ENCODE results near the gene GRK5.
A peak's percentile ranks its signal among the peaks of the same experiment; 100 is the strongest.

The GRK5 gene

DNA sequence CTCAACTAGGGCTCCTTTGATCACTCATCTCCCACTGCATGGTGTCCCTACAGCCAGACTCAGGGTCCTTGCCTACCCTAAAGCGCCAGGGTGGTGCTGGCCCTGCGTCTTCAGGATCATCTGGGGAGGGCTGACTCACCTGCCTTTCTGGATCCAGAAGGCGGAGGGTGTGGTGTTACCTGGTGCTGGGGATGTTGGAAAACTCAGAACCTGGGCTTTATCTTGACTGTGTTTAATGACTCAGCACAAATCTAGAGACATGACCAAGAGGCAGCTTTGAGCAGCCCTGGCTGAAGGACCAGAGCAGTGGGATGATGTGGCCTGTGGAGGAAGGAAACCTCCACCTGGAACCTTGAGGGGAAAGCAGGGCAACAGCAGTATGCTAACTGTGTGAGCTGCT lies 96.5 kb downstream of the GRK5 start:
- H3K27ac Mint-ChIP-seq (ENCODE audit: low read depth): no peak overlapping the region
- H3K4me1 Mint-ChIP-seq: peaks cover 73% of the 10 kb centered on the region
- no peak overlapping the region for H3K4me3 Mint-ChIP-seq
- H3K36me3 Mint-ChIP-seq (ENCODE audit: insufficient read depth): peaks cover 18% of the 10 kb centered on the region
- no peaks in the 10 kb centered on the region for H3K9me3 Mint-ChIP-seq
- no peak for DNase-seq (ENCODE audit: low spot score in 2 of 2)
- ATAC-seq (replicated peaks; ENCODE audit: extremely low read depth, poor library complexity, severe bottlenecking): no peak
- H3K27me3 Mint-ChIP-seq: no peaks in the 10 kb centered on the region

DNA sequence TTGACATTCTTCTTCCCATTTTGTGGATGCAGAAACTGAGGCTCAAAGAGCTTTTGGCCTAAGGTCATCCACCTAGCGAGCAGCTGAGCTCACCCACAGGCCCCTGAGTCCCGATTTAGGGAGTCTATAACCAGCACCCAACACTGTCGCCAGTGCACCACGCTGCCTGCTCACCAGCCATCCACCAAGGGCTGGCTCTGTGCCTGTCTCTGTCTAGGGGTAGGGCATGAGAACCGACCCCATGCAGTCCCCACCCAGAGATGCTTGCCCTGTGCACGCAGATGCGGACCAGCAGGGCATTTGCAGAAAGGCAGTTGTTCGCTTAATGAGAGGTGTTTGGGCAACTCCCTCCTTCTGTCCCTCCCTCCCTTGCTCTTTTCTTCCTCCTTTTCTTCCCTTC lies 97.2 kb downstream of the GRK5 start:
- Mint-ChIP-seq H3K9me3 (no peaks in the 10 kb centered on the region), H3K36me3 (ENCODE audit: insufficient read depth) (peaks cover 18% of the 10 kb centered on the region), H3K27ac (ENCODE audit: low read depth) (peak overlapping the region; percentile 95), H3K27me3 (no peaks in the 10 kb centered on the region), H3K4me1 (peaks cover 72% of the 10 kb centered on the region), H3K4me3 (peak overlapping the region; percentile 83)
- ATAC-seq (replicated peaks; ENCODE audit: extremely low read depth, poor library complexity, severe bottlenecking): no peak
- no peak for DNase-seq (ENCODE audit: low spot score in 2 of 2)

DNA sequence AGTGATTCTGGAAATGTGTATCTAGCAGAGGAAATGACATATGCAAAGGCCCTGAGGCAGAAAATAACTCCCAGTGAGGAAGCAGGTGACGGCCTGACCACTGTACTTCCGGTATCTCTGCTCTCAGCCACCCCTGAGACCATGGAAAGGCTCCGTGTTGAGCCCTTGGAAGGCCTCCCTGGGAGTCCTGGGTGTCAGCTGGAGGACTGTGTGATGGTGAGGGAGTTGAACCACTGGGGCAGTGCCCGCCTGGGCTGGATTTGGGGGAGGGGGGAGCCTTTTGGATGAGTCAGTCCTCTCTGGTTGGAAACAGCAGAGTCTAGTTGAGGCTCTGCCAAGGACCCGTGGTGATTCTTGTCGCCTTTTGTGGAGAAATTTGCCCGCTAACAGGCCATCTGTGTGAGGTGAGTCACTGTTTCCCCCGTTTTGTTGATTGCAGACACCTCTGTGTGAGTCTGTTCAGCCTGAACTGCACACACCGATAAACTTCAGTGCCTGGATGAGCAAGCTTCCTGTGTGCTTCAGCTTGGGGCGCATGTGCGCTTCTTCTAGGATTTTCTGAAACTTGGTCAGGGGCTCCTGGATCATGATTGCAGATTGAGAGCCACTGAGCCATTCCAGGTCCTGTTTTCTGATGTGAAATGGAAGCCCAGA lies 98.6 kb downstream of the GRK5 start:
- Mint-ChIP-seq H3K36me3 (ENCODE audit: insufficient read depth) (peaks cover 18% of the 10 kb centered on the region), H3K4me1 (peaks cover 69% of the 10 kb centered on the region)

DNA sequence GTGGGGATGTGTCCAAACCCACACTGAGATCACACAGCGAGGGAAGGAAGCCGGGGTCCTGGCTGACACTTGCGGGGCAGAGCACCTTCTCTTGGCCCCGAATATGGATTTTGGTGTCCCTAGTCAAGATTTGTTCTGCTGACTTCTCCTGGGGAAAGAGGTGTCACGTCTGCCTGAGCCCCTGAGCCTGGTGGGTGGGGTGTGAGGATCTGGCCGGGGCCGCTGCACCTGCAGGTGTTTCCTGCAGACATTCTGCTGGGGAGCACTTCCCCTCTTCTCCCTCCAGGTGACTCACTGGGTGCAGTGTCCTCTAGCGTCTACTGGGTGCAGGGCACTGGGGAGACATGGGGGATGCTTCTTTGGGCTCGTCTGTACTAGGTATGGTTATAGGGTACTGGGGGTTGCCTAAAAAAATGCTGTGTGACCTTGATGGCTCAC lies 99.2 kb downstream of the GRK5 start:
- no peaks in the 10 kb centered on the region for H3K9me3 Mint-ChIP-seq
- DNase-seq (ENCODE audit: low spot score in 2 of 2) (peak; percentile 49 to 60), ATAC-seq (replicated peaks; ENCODE audit: extremely low read depth, poor library complexity, severe bottlenecking) (peak; percentile 80)
- H3K36me3 Mint-ChIP-seq (ENCODE audit: insufficient read depth): peaks cover 15% of the 10 kb centered on the region
- H3K4me1 Mint-ChIP-seq: peaks cover 68% of the 10 kb centered on the region
- H3K4me3 Mint-ChIP-seq: peak overlapping the region; percentile 83
- peak overlapping the region; percentile 95 for H3K27ac Mint-ChIP-seq (ENCODE audit: low read depth)
- no peaks in the 10 kb centered on the region for H3K27me3 Mint-ChIP-seq

More for the DNA sequence above, 98.6 kb downstream of the GRK5 start:
- Mint-ChIP-seq H3K9me3 (no peaks in the 10 kb centered on the region), H3K27me3 (no peaks in the 10 kb centered on the region), H3K4me3 (peak overlapping the region; percentile 83), H3K27ac (ENCODE audit: low read depth) (peak overlapping the region; percentile 95)
- DNase-seq (ENCODE audit: low spot score in 2 of 2) (peak; percentile 57 to 84), ATAC-seq (replicated peaks; ENCODE audit: extremely low read depth, poor library complexity, severe bottlenecking) (peak; percentile 87)

DNA sequence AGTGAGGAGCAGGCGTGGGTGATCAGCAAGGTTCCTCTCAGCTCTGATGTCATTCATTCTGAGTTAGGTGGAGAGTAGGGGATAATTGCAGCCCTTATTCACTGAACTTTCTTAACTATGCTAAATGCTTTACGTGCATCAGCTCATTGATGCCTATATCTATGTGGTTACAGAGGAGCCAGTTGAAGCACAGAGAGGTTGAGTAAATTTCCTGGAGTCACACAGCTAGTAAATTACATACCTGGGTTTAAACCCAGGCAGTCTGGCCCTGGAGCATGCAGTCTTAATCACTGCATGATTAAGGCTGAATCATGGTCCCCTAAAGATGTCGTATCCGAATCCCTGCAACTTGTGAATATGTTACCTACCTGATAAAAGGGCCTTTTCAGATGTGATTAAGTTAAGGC lies 99.6 kb downstream of the GRK5 start:
- Mint-ChIP-seq H3K27me3 (no peaks in the 10 kb centered on the region), H3K4me3 (peak overlapping the region; percentile 83), H3K4me1 (peaks cover 64% of the 10 kb centered on the region), H3K9me3 (no peaks in the 10 kb centered on the region), H3K36me3 (ENCODE audit: insufficient read depth) (peaks cover 16% of the 10 kb centered on the region), H3K27ac (ENCODE audit: low read depth) (peak overlapping the region; percentile 95)
- no peak for DNase-seq (ENCODE audit: low spot score in 2 of 2)
- ATAC-seq (replicated peaks; ENCODE audit: extremely low read depth, poor library complexity, severe bottlenecking): no peak

DNA sequence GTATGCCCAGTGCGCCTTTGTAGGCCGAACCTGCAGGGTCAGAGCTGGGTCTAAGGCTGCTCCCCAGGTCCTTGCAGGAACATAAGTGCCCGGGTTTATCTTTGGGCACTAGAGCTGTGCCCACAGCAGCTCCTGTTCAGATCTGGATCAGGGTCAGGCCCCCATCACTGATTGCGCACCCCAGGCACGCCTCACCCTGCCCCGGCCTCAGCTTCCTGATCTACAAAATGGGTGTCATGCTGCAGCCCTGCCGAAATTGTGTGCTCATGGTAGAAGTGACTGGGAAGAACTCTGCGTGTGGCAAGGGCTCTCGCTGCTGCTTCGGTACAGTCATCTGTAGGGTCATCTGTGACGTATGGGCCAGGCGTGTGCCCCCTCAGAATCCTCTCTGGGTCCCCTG lies 100.7 kb downstream of the GRK5 start:
- ATAC-seq (replicated peaks; ENCODE audit: extremely low read depth, poor library complexity, severe bottlenecking): no peak
- Mint-ChIP-seq H3K4me1 (peaks cover 63% of the 10 kb centered on the region), H3K4me3 (no peak overlapping the region), H3K27ac (ENCODE audit: low read depth) (no peak overlapping the region), H3K27me3 (no peaks in the 10 kb centered on the region), H3K9me3 (peaks cover 6% of the 10 kb centered on the region), H3K36me3 (ENCODE audit: insufficient read depth) (peaks cover 19% of the 10 kb centered on the region)
- no peak for DNase-seq (ENCODE audit: low spot score in 2 of 2)

DNA sequence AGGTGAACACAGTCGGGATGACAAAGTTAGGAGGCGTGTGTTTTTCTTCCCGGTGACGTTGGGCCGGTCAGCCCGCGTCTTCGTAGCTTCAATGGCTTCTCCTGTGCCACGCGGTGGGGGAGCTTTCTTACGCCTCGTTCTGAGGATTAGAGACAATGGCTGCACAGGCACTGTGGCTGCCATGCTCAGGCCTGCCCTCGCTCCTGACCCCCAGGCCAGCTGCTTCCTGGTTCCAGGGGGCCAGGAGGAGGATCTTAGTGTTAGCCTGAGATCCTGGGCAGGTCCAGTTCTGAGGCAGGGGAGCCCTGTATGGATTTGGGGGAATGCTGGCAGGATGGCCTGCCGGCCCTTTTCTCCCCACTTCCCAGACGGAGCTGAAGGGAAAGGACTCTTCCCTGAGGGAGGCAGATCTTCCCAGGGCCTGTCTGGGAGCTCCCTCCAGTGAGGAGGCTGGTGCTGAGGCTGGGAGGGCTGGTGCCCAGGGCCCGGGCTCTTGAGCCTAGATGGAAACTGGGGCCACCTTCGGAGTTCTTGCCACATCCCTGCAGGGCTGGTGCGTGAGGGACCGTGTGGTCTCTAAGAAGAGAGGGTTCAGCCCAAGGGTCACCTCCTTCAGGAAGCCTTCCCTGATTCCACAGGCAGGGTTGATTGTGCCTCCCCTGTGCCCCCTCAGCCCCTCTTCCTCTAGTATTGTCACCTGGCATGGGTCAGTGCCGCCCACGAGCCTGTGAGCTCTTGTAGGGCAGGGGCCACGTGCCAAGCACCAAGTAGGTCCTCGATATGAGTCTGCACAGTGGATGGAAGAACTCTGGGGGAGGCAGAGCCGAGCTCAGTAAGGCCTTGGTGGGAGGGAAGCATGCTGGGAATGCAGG lies 101.4 kb downstream of the GRK5 start:
- no peak overlapping the region for H3K4me3 Mint-ChIP-seq
- ATAC-seq (replicated peaks; ENCODE audit: extremely low read depth, poor library complexity, severe bottlenecking) (no peak), DNase-seq (ENCODE audit: low spot score in 2 of 2) (no peak)
- H3K27me3 Mint-ChIP-seq: no peaks in the 10 kb centered on the region
- H3K27ac Mint-ChIP-seq (ENCODE audit: low read depth): no peak overlapping the region
- H3K4me1 Mint-ChIP-seq: peaks cover 64% of the 10 kb centered on the region
- peaks cover 6% of the 10 kb centered on the region for H3K9me3 Mint-ChIP-seq
- peaks cover 21% of the 10 kb centered on the region for H3K36me3 Mint-ChIP-seq (ENCODE audit: insufficient read depth)

DNA sequence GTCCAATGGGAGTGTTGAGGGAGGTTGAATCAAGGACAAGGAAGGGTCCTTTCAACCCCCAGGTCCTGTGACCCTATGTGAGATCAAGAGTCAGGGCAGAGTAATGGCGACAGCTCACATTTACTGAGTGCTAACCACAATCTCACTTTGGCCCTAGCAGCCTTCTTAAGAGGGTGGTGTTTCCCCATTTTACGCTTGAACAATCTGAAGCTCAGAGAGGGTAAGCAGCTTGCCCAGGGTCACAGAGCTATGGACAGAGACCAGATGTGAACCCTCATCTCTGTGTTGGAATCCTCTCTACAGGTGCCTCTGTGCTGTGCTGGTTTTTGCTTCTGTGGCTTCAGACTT lies 102.0 kb downstream of the GRK5 start:
- H3K27ac Mint-ChIP-seq (ENCODE audit: low read depth): no peak overlapping the region
- H3K4me1 Mint-ChIP-seq: peaks cover 63% of the 10 kb centered on the region
- H3K27me3 Mint-ChIP-seq: no peaks in the 10 kb centered on the region
- H3K9me3 Mint-ChIP-seq: peaks cover 6% of the 10 kb centered on the region
- DNase-seq (ENCODE audit: low spot score in 2 of 2): no peak
- ATAC-seq (replicated peaks; ENCODE audit: extremely low read depth, poor library complexity, severe bottlenecking): no peak
- peaks cover 23% of the 10 kb centered on the region for H3K36me3 Mint-ChIP-seq (ENCODE audit: insufficient read depth)
- no peak overlapping the region for H3K4me3 Mint-ChIP-seq

DNA sequence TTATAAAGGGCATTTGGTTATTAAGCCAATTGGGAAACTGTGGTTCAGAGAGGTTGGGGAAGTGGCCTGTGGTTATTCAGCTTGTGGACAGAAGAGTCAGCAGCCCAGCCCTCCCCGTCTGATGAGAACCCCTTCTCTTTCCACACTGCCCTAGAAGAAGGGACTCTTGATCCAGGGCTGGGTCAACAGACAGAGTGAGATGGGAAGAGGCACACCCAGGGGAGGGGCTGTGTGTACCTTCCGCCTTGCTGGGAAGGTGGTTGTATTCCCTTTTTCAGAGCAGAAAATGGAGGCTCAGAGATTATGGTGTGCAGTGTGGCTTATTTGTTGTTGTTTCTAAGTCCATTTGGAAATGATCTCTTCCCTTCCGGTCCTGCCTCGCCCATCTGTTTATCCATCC lies 103.4 kb downstream of the GRK5 start:
- Mint-ChIP-seq H3K4me3 (no peak overlapping the region), H3K27me3 (no peaks in the 10 kb centered on the region), H3K9me3 (peaks cover 6% of the 10 kb centered on the region), H3K27ac (ENCODE audit: low read depth) (no peak overlapping the region), H3K4me1 (peaks cover 63% of the 10 kb centered on the region), H3K36me3 (ENCODE audit: insufficient read depth) (peaks cover 21% of the 10 kb centered on the region)
- ATAC-seq (replicated peaks; ENCODE audit: extremely low read depth, poor library complexity, severe bottlenecking) (no peak), DNase-seq (ENCODE audit: low spot score in 2 of 2) (no peak)

DNA sequence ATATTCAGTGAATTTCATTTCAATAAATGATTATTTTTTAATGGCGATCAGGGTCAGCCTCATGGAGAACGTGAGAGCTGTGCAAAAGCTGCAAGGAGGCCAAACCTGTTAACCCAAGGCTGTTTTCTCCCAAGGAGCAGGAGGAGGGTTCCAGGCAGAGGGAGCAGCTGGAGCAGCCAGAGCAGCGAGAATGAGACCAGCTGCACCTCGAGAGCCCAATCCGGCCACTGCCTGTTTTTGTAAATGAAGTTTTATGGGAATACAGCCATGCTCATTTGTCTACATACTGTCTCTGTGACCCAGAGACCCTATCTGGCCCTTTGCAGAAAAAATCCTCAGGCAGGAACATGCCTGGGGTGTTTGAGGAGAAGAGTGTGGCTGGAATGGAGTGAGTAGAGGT lies 104.9 kb downstream of the GRK5 start:
- Mint-ChIP-seq H3K27ac (ENCODE audit: low read depth) (peak overlapping the region; percentile 38), H3K4me1 (peaks cover 51% of the 10 kb centered on the region), H3K4me3 (no peak overlapping the region), H3K9me3 (peaks cover 6% of the 10 kb centered on the region), H3K27me3 (no peaks in the 10 kb centered on the region), H3K36me3 (ENCODE audit: insufficient read depth) (peaks cover 13% of the 10 kb centered on the region)
- ATAC-seq (replicated peaks; ENCODE audit: extremely low read depth, poor library complexity, severe bottlenecking) (no peak), DNase-seq (ENCODE audit: low spot score in 2 of 2) (no peak)

DNA sequence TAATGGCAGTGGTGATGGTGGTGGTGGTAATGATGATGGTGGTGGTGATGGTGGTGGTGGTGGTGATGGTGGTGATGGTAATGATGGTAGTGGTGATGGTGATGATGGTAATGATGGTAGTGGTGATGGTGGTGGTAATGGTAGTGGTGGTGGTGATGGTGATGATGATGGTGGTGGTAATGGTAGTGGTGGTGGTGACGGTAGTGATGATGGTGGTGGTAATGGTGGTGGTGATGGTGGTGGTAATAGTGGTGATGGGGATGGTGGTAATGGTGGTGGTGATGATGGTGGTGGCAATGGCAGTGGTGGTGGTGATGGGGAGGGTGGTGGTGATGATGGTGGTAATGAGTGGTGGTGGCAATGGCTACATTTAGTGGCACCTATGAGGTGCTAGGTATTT lies 105.7 kb downstream of the GRK5 start:
- H3K4me3 Mint-ChIP-seq: peak overlapping the region; percentile 2
- no peak for DNase-seq (ENCODE audit: low spot score in 2 of 2)
- H3K27me3 Mint-ChIP-seq: no peaks in the 10 kb centered on the region
- H3K27ac Mint-ChIP-seq (ENCODE audit: low read depth): peak overlapping the region; percentile 38
- H3K4me1 Mint-ChIP-seq: peaks cover 48% of the 10 kb centered on the region
- no peak for ATAC-seq (replicated peaks; ENCODE audit: extremely low read depth, poor library complexity, severe bottlenecking)
- H3K9me3 Mint-ChIP-seq: peaks cover 6% of the 10 kb centered on the region
- H3K36me3 Mint-ChIP-seq (ENCODE audit: insufficient read depth): peaks cover 13% of the 10 kb centered on the region

DNA sequence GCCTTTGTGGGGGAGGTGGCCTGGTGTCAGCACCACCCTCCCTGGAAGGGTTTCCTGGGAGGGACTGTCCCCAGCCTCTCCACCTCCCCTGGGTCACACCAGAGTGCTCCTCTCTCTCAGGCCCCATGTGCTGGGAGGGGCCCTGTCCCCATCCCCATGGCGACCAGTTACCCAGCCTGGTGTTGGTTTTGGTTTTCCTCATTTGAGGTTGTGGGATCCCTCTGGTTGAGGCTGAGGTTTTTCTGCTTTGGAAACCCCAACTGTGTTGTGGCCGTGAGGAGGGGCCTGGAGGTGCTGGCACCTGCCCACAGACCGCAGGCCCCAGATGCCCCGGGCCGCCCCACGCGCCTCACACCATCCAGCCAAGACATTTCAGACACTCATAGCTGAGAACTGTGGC lies 106.3 kb downstream of the GRK5 start:
- peak overlapping the region; percentile 71 for H3K27ac Mint-ChIP-seq (ENCODE audit: low read depth)
- ATAC-seq (replicated peaks; ENCODE audit: extremely low read depth, poor library complexity, severe bottlenecking) (peak; percentile 65), DNase-seq (ENCODE audit: low spot score in 2 of 2) (peak in 1 of 2 donors; percentile 53)
- peak overlapping the region; percentile 2 for H3K4me3 Mint-ChIP-seq
- H3K27me3 Mint-ChIP-seq: no peaks in the 10 kb centered on the region
- H3K9me3 Mint-ChIP-seq: peaks cover 6% of the 10 kb centered on the region
- peaks cover 49% of the 10 kb centered on the region for H3K4me1 Mint-ChIP-seq
- H3K36me3 Mint-ChIP-seq (ENCODE audit: insufficient read depth): peaks cover 13% of the 10 kb centered on the region

DNA sequence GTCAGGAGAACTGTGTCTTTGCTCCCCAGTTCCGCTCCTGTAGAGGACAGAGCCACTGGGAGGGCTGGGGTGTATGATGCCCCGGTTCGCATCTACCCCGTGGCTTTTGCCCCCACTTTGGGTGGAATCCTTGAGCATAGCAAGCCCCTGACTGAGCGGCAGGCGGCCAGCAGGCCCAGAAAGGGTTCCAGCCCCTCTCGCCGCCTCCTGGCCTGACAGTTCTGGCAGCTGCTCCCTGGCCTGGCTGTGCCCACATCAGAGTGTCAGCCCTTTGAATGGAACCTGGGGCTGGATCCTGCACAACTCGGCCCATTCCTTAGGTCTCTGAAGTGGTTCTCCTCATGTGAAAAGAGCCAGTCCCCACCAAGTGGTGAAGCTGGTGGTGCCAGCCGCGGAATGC lies 106.7 kb downstream of the GRK5 start:
- peaks cover 6% of the 10 kb centered on the region for H3K9me3 Mint-ChIP-seq
- peak overlapping the region; percentile 71 for H3K27ac Mint-ChIP-seq (ENCODE audit: low read depth)
- H3K27me3 Mint-ChIP-seq: no peaks in the 10 kb centered on the region
- no peak overlapping the region for H3K4me3 Mint-ChIP-seq
- H3K36me3 Mint-ChIP-seq (ENCODE audit: insufficient read depth): peaks cover 13% of the 10 kb centered on the region
- H3K4me1 Mint-ChIP-seq: peaks cover 53% of the 10 kb centered on the region
- no peak for DNase-seq (ENCODE audit: low spot score in 2 of 2)
- no peak for ATAC-seq (replicated peaks; ENCODE audit: extremely low read depth, poor library complexity, severe bottlenecking)
